K562 (cell line): Measurements from ENCODE around the gene POLDIP3.

Experiments used
- CC2D1A ChIP-seq: fragments of 450-650 bp; IDR thresholded peaks from 2 replicates; pipeline ENCODE4 v1.6.1; 2017; ENCODE audit warnings: mild to moderate bottlenecking
- RFX7 ChIP-seq: fragments of 250-450 bp; sonication (Bioruptor Pico); IDR thresholded peaks from 2 replicates; pipeline ENCODE4 v1.5.1; 2021; ENCODE audit warnings: mild to moderate bottlenecking

- TF ChIP-seq CC2D1A = no peak
- no peak for TF ChIP-seq RFX7 (CRISPR knock-in tag)
Measured at GRCh38 chr22:42547562-42547961, 67.1 kb downstream of the POLDIP3 start.
